Suprapubic skin (tissue), 4 donors: ENCODE measurements around the gene CYP2S1.
"Not testable (repeated sequence)": the region's sequence is repeated elsewhere in the genome, so short reads cannot be mapped to it uniquely, and the experiment has no call there.

Experiments
- EP300 ChIP-seq: sonication (generic); formaldehyde crosslinking; IDR thresholded peaks from one replicate; pipeline ENCODE4 v1.6.1; 2017; ENCODE audit warnings: antibody characterized with exemption
- POLR2A ChIP-seq, 2 donors: fragments of 450-650 bp; IDR thresholded peaks; one replicate each; pipeline ENCODE4 v1.6.1; 2017; ENCODE audit warnings: antibody characterized with exemption in 2 of 2, mild to moderate bottlenecking in 2 of 2, moderate library complexity in 2 of 2
- POLR2AphosphoS5 ChIP-seq, 3 donors: sonication (generic); formaldehyde crosslinking; IDR thresholded peaks; one replicate each; pipeline ENCODE4 v1.6.1; 2017; ENCODE audit warnings: antibody characterized with exemption in 3 of 3
- TF ChIP-seq, protein P1 (sequence below), 2 donors: fragments of 200-600 bp in 1 of 2; fragments of 450-650 bp in 1 of 2; sonication (generic) in 1 of 2; IDR thresholded peaks; one replicate each; pipeline ENCODE4 v1.5.1; 2016 to 2019; ENCODE audit warnings: antibody characterized with exemption in 2 of 2, mild to moderate bottlenecking in 1 of 2, moderate library complexity in 1 of 2

DNA sequence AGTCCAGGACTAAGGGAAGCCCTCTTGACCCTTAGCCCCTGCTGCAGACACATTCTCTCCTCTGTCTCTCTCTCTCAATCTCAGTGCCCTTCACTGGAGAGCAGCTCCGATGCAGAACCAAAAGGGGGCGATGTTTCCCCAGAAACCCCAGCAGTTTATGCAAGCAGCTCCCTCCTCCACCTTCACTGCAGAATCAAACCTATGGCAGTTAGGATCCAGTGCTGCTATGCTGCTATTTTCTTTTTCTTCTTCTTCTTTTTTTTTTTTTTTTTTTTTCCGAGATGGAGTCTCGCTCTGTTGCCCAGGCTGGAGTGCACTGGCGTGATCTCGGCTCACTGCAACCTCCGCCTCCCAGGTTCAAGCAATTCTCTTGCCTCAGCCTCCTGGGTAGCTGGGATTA is 11.3 kb downstream of the CYP2S1 start:
- TF ChIP-seq, protein P1, sequence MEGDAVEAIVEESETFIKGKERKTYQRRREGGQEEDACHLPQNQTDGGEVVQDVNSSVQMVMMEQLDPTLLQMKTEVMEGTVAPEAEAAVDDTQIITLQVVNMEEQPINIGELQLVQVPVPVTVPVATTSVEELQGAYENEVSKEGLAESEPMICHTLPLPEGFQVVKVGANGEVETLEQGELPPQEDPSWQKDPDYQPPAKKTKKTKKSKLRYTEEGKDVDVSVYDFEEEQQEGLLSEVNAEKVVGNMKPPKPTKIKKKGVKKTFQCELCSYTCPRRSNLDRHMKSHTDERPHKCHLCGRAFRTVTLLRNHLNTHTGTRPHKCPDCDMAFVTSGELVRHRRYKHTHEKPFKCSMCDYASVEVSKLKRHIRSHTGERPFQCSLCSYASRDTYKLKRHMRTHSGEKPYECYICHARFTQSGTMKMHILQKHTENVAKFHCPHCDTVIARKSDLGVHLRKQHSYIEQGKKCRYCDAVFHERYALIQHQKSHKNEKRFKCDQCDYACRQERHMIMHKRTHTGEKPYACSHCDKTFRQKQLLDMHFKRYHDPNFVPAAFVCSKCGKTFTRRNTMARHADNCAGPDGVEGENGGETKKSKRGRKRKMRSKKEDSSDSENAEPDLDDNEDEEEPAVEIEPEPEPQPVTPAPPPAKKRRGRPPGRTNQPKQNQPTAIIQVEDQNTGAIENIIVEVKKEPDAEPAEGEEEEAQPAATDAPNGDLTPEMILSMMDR (IDR thresholded peaks at IDR 0.05) = peak; percentile 84 to 93
- TF ChIP-seq POLR2A (IDR thresholded peaks at IDR 0.05); POLR2AphosphoS5 (IDR thresholded peaks at IDR 0.05); EP300: not testable (repeated sequence)
